ENCODE measurements around the gene SLC2A5. TPM values are rescaled to one million over a fixed set of nuclear protein-coding genes. Genes with fewer than 3 reads are reported as not detected.

SLC2A5 gene
- total RNA-seq (2014; rRNA removed; shearing (Covaris generic)) = 0.11 TPM in 2 replicates
- 0.08 and 0.12 TPM in 2 replicates for polyA plus RNA-seq (2015; cell fraction: cytosol; rRNA removed)
- 0.08 and 0.26 TPM in 2 replicates for polyA plus RNA-seq (2015; cell fraction: nucleus; rRNA removed)

GRCh38 chr1:9069326-9070100, at the start of gene SLC2A5:
Gene SLC2A5 (minus strand): TSS chr1:9069635. CDS start chr1:9069536, 99 bp downstream.
- in situ Hi-C loops (cut with HindIII; ENCODE audit: low pct_unique_long_range_greater_than_20kb, low sequenced_read_pairs) = no loop called here
- no peak for DNase-seq (ENCODE audit: low read depth, low spot score)

- in situ Hi-C loops (cut with HindIII; ENCODE audit: low pct_unique_long_range_greater_than_20kb, low sequenced_read_pairs) = no loop called here
- no peak for DNase-seq (ENCODE audit: low read depth, low spot score)
Observed at GRCh38 chr1:9118186-9118585, 48.8 kb upstream of the SLC2A5 start.

- in situ Hi-C loops (cut with HindIII; ENCODE audit: low pct_unique_long_range_greater_than_20kb, low sequenced_read_pairs) = no loop called here
- DNase-seq (ENCODE audit: low read depth, low spot score) = no peak
Observed at GRCh38 chr1:9115351-9116205, 46.1 kb upstream of the SLC2A5 start.

- in situ Hi-C loops (cut with HindIII; ENCODE audit: low pct_unique_long_range_greater_than_20kb, low sequenced_read_pairs) = no loop called here
- DNase-seq (ENCODE audit: low read depth, low spot score) = no peak
Observed at GRCh38 chr1:9112961-9113880, 43.8 kb upstream of the SLC2A5 start.

GRCh38 chr1:9111957-9112356, 42.5 kb upstream of the SLC2A5 start:
- in situ Hi-C loops (cut with HindIII; ENCODE audit: low pct_unique_long_range_greater_than_20kb, low sequenced_read_pairs) = no loop called here
- no peak for DNase-seq (ENCODE audit: low read depth, low spot score)

- no peak for DNase-seq (ENCODE audit: low read depth, low spot score)
- in situ Hi-C loops (cut with HindIII; ENCODE audit: low pct_unique_long_range_greater_than_20kb, low sequenced_read_pairs) = no loop called here
Observed at GRCh38 chr1:9111357-9111691, 41.9 kb upstream of the SLC2A5 start.

GRCh38 chr1:9110669-9111356, 41.4 kb upstream of the SLC2A5 start:
- DNase-seq (ENCODE audit: low read depth, low spot score) = peak; percentile 89
- in situ Hi-C loops (cut with HindIII; ENCODE audit: low pct_unique_long_range_greater_than_20kb, low sequenced_read_pairs) = no loop called here

DNA sequence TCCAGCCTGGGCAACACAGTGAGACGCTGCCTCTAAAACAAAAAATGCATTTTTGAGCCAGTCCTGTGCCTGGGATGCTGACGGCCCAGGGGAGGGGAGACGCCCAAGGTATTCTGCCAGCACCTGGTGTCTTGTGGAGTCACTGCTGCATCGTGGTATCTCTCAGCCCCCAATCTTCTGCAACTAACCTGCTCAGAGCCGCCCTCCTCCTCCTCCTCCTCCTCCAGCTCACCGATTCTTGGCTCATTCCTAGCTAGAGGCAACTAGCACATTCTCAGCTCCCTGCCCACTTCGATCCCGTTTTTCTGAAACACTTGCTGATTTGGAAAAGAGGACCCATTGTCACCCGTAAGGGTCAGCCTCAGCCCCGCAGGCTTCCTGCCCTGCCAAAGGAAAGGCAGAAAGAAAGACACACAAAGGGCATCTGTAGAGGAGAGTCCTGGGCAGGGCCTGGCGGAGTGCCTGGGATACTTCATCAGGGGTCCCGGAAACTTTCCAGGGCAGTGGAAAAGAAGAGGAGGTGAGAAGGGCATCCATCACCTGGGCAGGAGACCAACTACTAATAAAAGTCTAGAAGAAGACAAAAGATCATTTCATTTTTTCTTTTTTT, 38.7 kb upstream of the SLC2A5 start:
- DNase-seq (ENCODE audit: low read depth, low spot score) = peak; percentile 79
- in situ Hi-C loops (cut with HindIII; ENCODE audit: low pct_unique_long_range_greater_than_20kb, low sequenced_read_pairs) = no loop called here

- in situ Hi-C loops (cut with HindIII; ENCODE audit: low pct_unique_long_range_greater_than_20kb, low sequenced_read_pairs) = no loop called here
- DNase-seq (ENCODE audit: low read depth, low spot score) = no peak
Observed at GRCh38 chr1:9107136-9107535, 37.7 kb upstream of the SLC2A5 start.

- in situ Hi-C loops (cut with HindIII; ENCODE audit: low pct_unique_long_range_greater_than_20kb, low sequenced_read_pairs) = no loop called here
- no peak for DNase-seq (ENCODE audit: low read depth, low spot score)
Observed at GRCh38 chr1:9106286-9106685, 36.9 kb upstream of the SLC2A5 start.

DNA sequence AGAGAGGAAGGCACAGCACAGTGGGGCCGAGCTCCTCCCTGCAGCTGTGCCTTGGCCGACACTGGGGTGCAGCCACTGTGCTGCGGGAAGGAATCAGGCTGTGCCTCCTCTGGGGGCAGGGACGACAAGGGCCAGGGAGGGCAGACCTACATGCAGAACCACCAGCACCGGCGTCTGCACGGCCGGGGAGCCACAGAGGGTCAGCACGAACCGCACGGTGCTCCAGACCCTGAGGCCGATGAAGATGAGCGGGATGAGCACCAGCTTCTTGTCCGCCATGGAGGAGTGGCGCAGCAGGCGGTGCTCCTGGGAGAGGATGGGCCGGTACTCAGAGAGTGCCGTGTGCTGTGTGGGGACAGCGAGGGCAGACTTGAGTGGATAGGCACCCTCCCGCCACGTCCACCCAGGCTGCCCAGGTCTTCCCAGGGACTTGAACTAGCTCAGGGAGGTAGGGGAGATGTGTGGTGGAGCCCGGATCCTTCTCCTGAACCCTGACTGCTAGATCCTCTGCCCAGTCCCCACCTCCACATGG, 36.0 kb upstream of the SLC2A5 start:
- in situ Hi-C loops (cut with HindIII; ENCODE audit: low pct_unique_long_range_greater_than_20kb, low sequenced_read_pairs) = no loop called here
- DNase-seq (ENCODE audit: low read depth, low spot score) = no peak

DNA sequence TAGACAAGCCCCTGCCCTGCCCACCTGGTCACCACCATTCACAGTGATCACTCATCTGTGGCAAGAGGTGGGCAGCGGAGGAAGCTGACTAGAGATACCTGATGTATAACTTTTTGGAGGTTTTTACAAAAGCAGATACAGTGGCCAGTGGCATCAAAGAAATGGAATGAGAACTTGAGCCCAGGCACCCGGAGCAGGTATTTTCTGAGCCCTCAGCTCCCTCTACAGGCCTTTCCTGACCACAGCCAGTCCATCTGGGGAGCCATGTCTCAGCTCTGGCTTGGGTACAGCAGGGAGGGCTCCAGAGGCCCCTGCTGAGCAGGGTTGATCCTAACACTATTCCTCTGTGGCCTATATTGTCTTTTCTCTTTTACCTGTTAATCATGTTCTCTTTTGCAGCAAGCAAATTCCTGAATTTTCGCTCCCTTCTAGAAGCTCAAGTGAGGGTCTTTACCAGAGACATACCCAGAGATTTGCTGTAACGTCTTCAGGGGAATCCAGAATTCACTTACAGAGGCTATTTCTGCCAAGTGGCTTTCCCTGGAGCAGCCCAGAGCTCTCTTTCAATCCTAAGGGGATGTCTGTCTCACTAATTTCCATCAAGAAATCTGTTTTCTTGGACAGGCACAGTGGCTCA, 32.2 kb upstream of the SLC2A5 start:
- in situ Hi-C loops (cut with HindIII; ENCODE audit: low pct_unique_long_range_greater_than_20kb, low sequenced_read_pairs) = no loop called here
- peak; percentile 68 for DNase-seq (ENCODE audit: low read depth, low spot score)

GRCh38 chr1:9100471-9101043, 31.1 kb upstream of the SLC2A5 start:
- in situ Hi-C loops (cut with HindIII; ENCODE audit: low pct_unique_long_range_greater_than_20kb, low sequenced_read_pairs) = no loop called here
- no peak for DNase-seq (ENCODE audit: low read depth, low spot score)

- no peak for DNase-seq (ENCODE audit: low read depth, low spot score)
- in situ Hi-C loops (cut with HindIII; ENCODE audit: low pct_unique_long_range_greater_than_20kb, low sequenced_read_pairs) = no loop called here
Observed at GRCh38 chr1:9099555-9099954, 30.1 kb upstream of the SLC2A5 start.

GRCh38 chr1:9097947-9098705, 28.7 kb upstream of the SLC2A5 start:
- no peak for DNase-seq (ENCODE audit: low read depth, low spot score)

More at GRCh38 chr1:9097947-9098705, 28.7 kb upstream of the SLC2A5 start:
- in situ Hi-C loops (cut with HindIII; ENCODE audit: low pct_unique_long_range_greater_than_20kb, low sequenced_read_pairs) = no loop called here

Measured in SK-MEL-5 (cell line).